Ovary (tissue), 9 donors: ENCODE data around the gene CFDP1. TPM values are rescaled to one million over a fixed set of nuclear protein-coding genes. Genes with fewer than 3 reads are reported as not detected.

Source experiments
- DNase-seq, 5 donors: peaks; one replicate each; pipeline ENCODE4 v3.0.0-alpha.2; 2019 to 2020
- H3K27ac ChIP-seq, 2 donors: fragments of 200-600 bp; one replicate each; pipeline versions ENCODE4 v1.5.1 to v1.8.0; 2019 to 2022
- H3K27me3 ChIP-seq: fragments of 200-600 bp; one replicate; pipeline ENCODE4 v1.8.0; 2022
- H3K36me3 ChIP-seq: fragments of 200-600 bp; sonication (generic); one replicate; pipeline ENCODE4 v1.5.1; 2019
- H3K4me1 ChIP-seq: one replicate; pipeline ENCODE4 v1.8.1; 2013; ENCODE audit warnings: mild to moderate bottlenecking, moderate library complexity; ENCODE audit not compliant: insufficient read depth
- H3K4me3 ChIP-seq: fragments of 200-600 bp; sonication (generic); one replicate; pipeline ENCODE4 v1.5.1; 2017
- H3K9me3 ChIP-seq, 2 donors: fragments of 200-600 bp in 1 of 2; sonication (generic) in 1 of 2; one replicate each; pipeline versions ENCODE4 v1.5.1 to v1.8.1; 2013 to 2019; ENCODE audit warnings: mild to moderate bottlenecking in 1 of 2, moderate library complexity in 1 of 2
- CTCF ChIP-seq, 3 donors: fragments of 450-650 bp in 2 of 3; fragments of 200-600 bp in 1 of 3; IDR thresholded peaks; one replicate each; pipeline versions ENCODE4 v1.5.1 to v1.8.0; 2016 to 2022; ENCODE audit warnings: antibody characterized with exemption in 3 of 3, mild to moderate bottlenecking in 1 of 3
- EP300 ChIP-seq: sonication (generic); formaldehyde crosslinking; IDR thresholded peaks from one replicate; pipeline ENCODE4 v1.6.1; 2017; ENCODE audit warnings: antibody characterized with exemption
- POLR2A ChIP-seq: fragments of 450-650 bp; IDR thresholded peaks from one replicate; pipeline ENCODE4 v1.6.1; 2017; ENCODE audit warnings: antibody characterized with exemption, mild to moderate bottlenecking, moderate library complexity
- WGBS, 3 donors: extraction: QIAGEN DNeasy Blood & Tissue Kit in 1 of 3; methylation state at CpG; one replicate each; pipeline versions ENCODE4 v1.1.5 to v1.1.7; 2013 to 2017; 5-methylcytosine and 5-hydroxymethylcytosine counted together
- intact Hi-C, 4 donors: fragments of 100-400 bp; cut with DNase I; formaldehyde crosslinking; loops; one replicate each; pipeline versions ENCODE4 v1.11.0 to v1.15.1; 2022 to 2023
- polyA plus RNA-seq, 2 donors: library from polyadenylated mRNA; stranded (reverse); fragments of 200-250 nt in 1 of 2; fragments of 350-450 nt in 1 of 2; fragmentation: Illumina TruSeq in 1 of 2; extraction: RNeasy Lipid Tissue Mini Kit (QIAGEN cat#74804) in 1 of 2; gene quantifications; one replicate each; pipeline ENCODE4 v1.2.3, GENCODE V29; 2013 to 2014
- total RNA-seq, 7 donors: library from RNA; depleted of rRNA in 2 of 7; stranded (reverse); fragments of >200 nt in 2 of 7; fragmentation: NEBNext Ultra II Directional in 3 of 7; extraction: Animal tissue kit (Norgen Biotek cat#: 25700) in 3 of 7; gene quantifications; one replicate each; pipeline versions ENCODE4 v1.1.0 to v1.2.4, GENCODE V29; 2016 to 2023
- donor health status: DM: no; HTN: no; CAD: no; lungs with moderate emphysema.
- donor health status: DM: no; HTN: no; CAD: no.
- donor health status: Bipolar disorder and iron deficiency.
- donor health status: DM: yes; HTN: yes; CAD: no.
- donor health status: DM: no; HTN: no; CAD: no.
- donor health status: DM: yes; HTN: yes; CAD: no.

CFDP1 gene
- total and polyA plus RNA-seq, 9 donors: 67.0 to 173 (median 73.0) TPM

- no peak overlapping the region for H3K27ac ChIP-seq
- no peaks in the 10 kb centered on the region for H3K9me3 ChIP-seq
- H3K4me1 ChIP-seq: peaks cover 1% of the 10 kb centered on the region
- H3K36me3 ChIP-seq: no peaks in the 10 kb centered on the region
- no peaks in the 10 kb centered on the region for H3K27me3 ChIP-seq
- 87 to 97% (median 91%) methylated on average over 4 of the region's 4 CpGs for WGBS, 3 donors
- peak in 1 of 5 donors; percentile 6 for DNase-seq
- H3K4me3 ChIP-seq: no peak overlapping the region
- TF ChIP-seq CTCF (IDR thresholded peaks at IDR 0.05) (no peak), POLR2A (no peak)
- intact Hi-C loops: no loop called here
Measured at GRCh38 chr16:75459691-75460090, 26.4 kb upstream of the CFDP1 start.

DNA sequence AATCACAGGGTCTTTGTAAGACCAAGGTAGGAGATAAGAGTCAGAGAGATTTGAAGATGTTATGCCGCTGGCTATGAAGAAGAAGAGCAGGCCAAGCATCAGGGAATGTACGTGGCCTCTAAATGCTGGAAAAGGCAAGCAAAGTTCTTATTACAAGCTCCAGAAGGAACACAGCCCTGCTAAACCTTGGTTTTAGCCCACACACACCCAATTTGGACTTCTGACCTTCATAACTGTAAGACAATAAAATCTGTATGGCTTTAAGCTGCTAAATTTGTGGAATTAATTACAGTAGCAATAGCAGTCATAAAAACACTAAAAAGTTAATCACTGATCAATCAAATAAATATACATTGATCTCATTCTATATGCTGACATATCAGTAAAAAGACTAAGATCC lies 25.1 kb upstream of the CFDP1 start:
- Histone ChIP-seq H3K27ac (no peak overlapping the region), H3K27me3 (no peaks in the 10 kb centered on the region), H3K36me3 (no peaks in the 10 kb centered on the region), H3K4me3 (no peak overlapping the region), H3K4me1 (peaks cover 1% of the 10 kb centered on the region), H3K9me3 (no peaks in the 10 kb centered on the region)
- DNase-seq: no peak
- WGBS, 3 donors: 88 to 94% (median 88%) methylated on average over 2 of the region's 2 CpGs
- TF ChIP-seq EP300 (no peak), CTCF (IDR thresholded peaks at IDR 0.05) (no peak), POLR2A (no peak)
- intact Hi-C loops: no loop called here

DNA sequence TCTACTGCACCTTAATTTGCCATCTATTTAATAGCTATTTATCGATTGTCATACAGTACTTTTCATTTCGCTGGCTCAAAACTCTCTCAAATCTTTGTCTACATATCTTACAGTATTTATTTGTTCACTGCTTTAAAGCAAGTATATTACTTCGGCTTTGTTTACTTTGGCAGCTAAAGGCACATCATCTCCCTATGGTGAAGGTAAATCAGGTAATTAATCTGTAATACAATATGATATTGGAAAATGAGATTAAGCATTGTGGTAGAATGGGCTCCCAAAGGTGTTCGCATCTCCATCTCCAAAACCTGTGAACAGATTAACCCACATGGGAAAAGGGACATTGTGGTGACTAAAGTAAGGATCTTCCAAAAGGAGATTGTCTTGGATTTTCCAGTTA lies 24.7 kb upstream of the CFDP1 start:
- Histone ChIP-seq H3K27me3 (no peaks in the 10 kb centered on the region), H3K9me3 (no peaks in the 10 kb centered on the region), H3K4me3 (no peak overlapping the region), H3K27ac (no peak overlapping the region), H3K36me3 (no peaks in the 10 kb centered on the region), H3K4me1 (peaks cover 3% of the 10 kb centered on the region)
- intact Hi-C loops: no loop called here
- no peak for DNase-seq
- WGBS, 3 donors: 91 to 94% (median 93%) methylated on average over 4 of the region's 4 CpGs
- TF ChIP-seq CTCF (IDR thresholded peaks at IDR 0.05): no peak
- TF ChIP-seq POLR2A: no peak
- no peak for TF ChIP-seq EP300

DNA sequence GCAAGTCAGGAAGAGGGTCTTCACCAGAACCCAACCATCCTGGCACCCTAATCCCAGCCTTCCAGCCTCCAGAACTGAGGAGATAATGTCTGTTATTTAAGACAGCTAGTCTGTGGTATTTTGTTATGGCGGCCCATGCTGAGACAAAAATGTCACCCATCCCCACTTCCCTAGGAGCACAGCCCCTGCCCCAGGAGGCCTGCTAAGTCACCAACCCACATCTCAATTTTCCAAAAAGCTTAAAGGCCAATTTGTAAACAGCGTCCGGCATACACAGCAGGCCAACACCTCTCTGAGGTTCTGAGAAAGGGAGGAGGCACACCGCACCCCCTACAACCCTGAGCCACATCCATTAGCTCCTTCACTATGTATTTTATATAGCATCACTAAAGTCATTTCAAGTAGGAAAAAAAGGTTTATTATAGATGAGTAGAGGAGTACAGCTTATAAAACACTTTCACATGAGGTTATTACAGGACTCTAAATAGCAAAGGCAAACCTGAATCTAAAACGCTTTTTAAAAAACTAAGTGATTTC lies 24.2 kb upstream of the CFDP1 start:
- H3K27ac ChIP-seq: no peak overlapping the region
- no peak for TF ChIP-seq POLR2A
- no peak for TF ChIP-seq EP300
- TF ChIP-seq CTCF (IDR thresholded peaks at IDR 0.05): no peak
- no peak for DNase-seq
- H3K4me3 ChIP-seq: no peak overlapping the region
- no peaks in the 10 kb centered on the region for H3K36me3 ChIP-seq
- no peaks in the 10 kb centered on the region for H3K9me3 ChIP-seq
- H3K4me1 ChIP-seq: peaks cover 6% of the 10 kb centered on the region
- WGBS, 3 donors: 96 to 98% (median 96%) methylated on average over 5 of the region's 5 CpGs
- intact Hi-C loops: no loop called here
- H3K27me3 ChIP-seq: no peaks in the 10 kb centered on the region
